Right cardiac atrium (tissue), 5 donors: ENCODE measurements around the gene GRM3. TPM values are rescaled to one million over a fixed set of nuclear protein-coding genes. Genes with fewer than 3 reads are reported as not detected.
A peak's percentile ranks its signal among the peaks of the same experiment; 100 is the strongest.

Source experiments
- ATAC-seq, 2 donors: fragments of 200-7000 bp; cut with Tn5 transposase; one replicate each; pipeline versions ENCODE4 v1.8.0 to v1.9.1; 2020; ENCODE audit warnings: moderate library complexity in 2 of 2, mild to moderate bottlenecking in 1 of 2
- DNase-seq, 3 donors: peaks; one replicate each; pipeline ENCODE4 v3.0.0-alpha.2; 2020
- H3K27ac ChIP-seq: one replicate; pipeline ENCODE4 v1.5.1; 2013; ENCODE audit warnings: mild to moderate bottlenecking, low read length, control low read depth, moderate library complexity
- H3K27me3 ChIP-seq: one replicate; pipeline ENCODE4 v1.6.1; 2013; ENCODE audit not compliant: control insufficient read depth, insufficient read depth
- H3K4me1 ChIP-seq: one replicate; pipeline ENCODE4 v1.6.1; 2013; ENCODE audit warnings: low read length; ENCODE audit not compliant: control insufficient read depth, insufficient read depth
- H3K4me3 ChIP-seq: one replicate; pipeline ENCODE4 v1.5.1; 2013; ENCODE audit warnings: low read length, control low read depth
- H3K9me3 ChIP-seq: one replicate; pipeline ENCODE4 v1.6.1; 2013; ENCODE audit warnings: low read length; ENCODE audit not compliant: control insufficient read depth
- WGBS: extraction: QIAGEN DNeasy Blood & Tissue Kit; methylation state at CpG from one replicate; pipeline ENCODE4 v1.1.7; 2013; 5-methylcytosine and 5-hydroxymethylcytosine counted together
- intact Hi-C, 4 donors: fragments of 100-400 bp; cut with DNase I; formaldehyde crosslinking; loops; one replicate each; pipeline versions ENCODE4 v1.11.0 to v1.14.0; 2022 to 2023
- polyA plus RNA-seq: library from polyadenylated mRNA; stranded (reverse); fragments of 200-250 nt; gene quantifications from one replicate; pipeline ENCODE4 v1.2.3, GENCODE V29; 2013
- total RNA-seq, 4 donors: library from RNA; stranded (reverse); fragmentation: NEBNext Ultra II Directional; extraction: Animal tissue kit (Norgen Biotek cat#: 25700); gene quantifications; one replicate each; pipeline ENCODE4 v1.2.1, GENCODE V29; 2021
- donor health status: healthy with polysubstance abuse.
- donor health status: DM: no; HTN: yes; CAD: no.
- donor health status: DM: no; HTN: no; CAD: no.
- donor health status: DM: no; HTN: yes; CAD: no; lungs with severe emphysema.
- donor health status: DM: yes; HTN: yes; CAD: no.

Gene GRM3
- total and polyA plus RNA-seq, 5 donors: 0.05 to 0.49 (median 0.16) TPM; not detected in 1

DNA sequence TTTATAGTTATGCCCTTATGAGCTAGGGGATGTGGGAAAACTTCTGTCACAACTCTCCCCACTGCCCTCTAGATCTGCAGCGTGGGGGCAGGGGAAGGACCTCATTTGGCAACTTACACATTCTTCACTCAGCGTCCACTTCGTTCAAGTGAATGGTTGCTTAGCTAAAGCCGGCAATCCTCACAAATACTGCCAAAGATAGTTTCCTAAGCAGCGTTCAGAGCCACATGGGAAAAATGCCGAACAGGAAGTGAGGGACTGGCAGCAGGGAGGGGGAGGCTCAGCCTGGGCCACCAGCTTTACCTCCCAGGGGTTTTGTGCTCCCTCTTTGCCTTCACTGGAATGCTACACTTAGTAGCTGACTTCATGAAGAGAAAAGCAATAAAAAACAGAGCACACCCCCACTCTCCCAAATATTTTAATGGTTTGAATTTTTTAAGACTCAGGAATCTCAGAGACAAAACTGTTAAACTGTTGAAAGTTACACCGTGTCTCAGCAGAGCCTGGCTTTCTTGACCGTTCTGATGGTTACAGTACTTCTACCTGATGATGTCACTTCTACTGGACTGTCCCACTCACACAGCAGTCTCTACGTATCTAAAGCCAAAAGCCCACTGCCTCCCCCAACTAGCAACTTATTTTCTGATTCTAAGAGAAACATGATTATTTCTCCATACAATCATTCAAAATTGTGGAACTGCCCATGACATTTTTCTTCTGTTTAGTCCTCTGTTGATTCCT lies 10.4 kb downstream of the GRM3 start:
- DNase-seq (peak; percentile 27 to 64 (median 64)), ATAC-seq (peak; percentile 90 to 91)
- no peaks in the 10 kb centered on the region for H3K4me1 ChIP-seq
- 17% methylated on average over 9 of the region's 9 CpGs for WGBS
- peak overlapping the region; percentile 39 for H3K4me3 ChIP-seq
- no peaks in the 10 kb centered on the region for H3K27me3 ChIP-seq
- H3K27ac ChIP-seq: peak overlapping the region; percentile 63
- no peaks in the 10 kb centered on the region for H3K9me3 ChIP-seq
- intact Hi-C loops: no loop called here

DNA sequence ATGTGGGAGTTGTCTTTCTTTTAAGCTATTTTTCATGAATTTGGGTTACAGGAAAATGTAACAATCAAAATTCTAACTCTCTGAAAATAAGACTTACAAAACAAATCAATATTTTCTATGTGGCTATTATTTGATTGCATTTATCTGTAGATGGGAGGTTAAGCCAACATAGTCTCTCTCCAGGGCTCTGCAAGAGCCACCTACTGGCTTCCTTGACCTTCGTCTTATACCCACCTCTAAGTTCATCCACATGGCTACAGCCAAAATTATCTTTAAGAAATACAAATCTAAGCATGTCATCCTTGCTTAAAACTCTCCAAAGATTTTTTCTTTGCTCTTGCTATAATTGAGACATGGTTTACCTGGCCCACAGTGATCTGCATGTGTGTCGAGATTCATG lies 14.2 kb downstream of the GRM3 start:
- no peaks in the 10 kb centered on the region for H3K27me3 ChIP-seq
- H3K27ac ChIP-seq: no peak overlapping the region
- ATAC-seq (no peak), DNase-seq (no peak)
- intact Hi-C loops: no loop called here
- 79% methylated on average over 2 of the region's 2 CpGs for WGBS
- H3K4me3 ChIP-seq: no peak overlapping the region
- no peaks in the 10 kb centered on the region for H3K9me3 ChIP-seq
- no peaks in the 10 kb centered on the region for H3K4me1 ChIP-seq

DNA sequence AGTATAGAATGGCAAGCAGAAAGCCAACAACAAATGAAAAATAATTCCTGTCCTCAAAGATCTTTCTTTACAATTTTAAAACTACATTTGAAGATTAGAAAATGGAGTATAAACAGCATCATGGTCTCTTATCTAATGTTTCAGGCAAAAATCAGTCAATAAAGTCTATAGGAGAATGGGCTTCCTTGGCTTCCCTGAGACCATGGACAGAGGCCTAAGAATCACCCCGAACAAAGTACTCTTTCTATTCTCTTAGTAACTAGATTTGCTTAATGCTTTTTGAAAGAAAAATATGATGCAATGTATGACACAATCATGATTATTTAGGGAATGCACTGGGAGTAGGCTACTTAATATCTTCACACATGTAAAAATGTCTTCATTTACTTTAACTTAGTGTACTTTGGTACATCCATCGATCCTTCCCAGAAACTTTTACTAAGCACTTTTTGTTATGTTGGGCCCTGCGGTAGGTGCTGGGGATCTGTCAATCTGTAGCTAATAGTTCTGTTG lies 17.3 kb downstream of the GRM3 start:
- Histone ChIP-seq H3K4me3 (no peak overlapping the region), H3K27me3 (no peaks in the 10 kb centered on the region), H3K9me3 (no peaks in the 10 kb centered on the region), H3K27ac (no peak overlapping the region), H3K4me1 (no peaks in the 10 kb centered on the region)
- intact Hi-C loops: no loop called here
- no peak for DNase-seq
- no peak for ATAC-seq
- WGBS: 80% methylated on average over 3 of the region's 3 CpGs

DNA sequence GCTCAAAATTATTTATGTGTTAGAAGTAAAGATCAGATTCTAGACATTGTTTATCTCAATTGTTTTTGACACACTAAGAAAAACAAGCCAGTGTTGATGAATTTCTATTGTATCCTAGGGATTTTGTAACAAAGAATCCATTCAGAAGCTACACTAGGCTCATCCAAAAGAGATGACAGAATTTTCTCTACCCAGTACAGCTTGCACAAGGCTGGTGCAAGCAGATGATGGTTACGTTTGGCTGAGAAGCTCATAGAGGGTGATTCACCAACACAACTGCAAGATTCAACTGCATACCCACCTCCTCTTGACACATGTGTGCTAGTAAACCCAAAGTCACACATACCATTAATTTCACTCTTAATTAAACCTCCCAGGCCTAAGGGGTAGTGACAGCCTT lies 20.8 kb downstream of the GRM3 start:
- no peak for DNase-seq
- Histone ChIP-seq H3K27me3 (no peaks in the 10 kb centered on the region), H3K4me1 (no peaks in the 10 kb centered on the region), H3K9me3 (no peaks in the 10 kb centered on the region), H3K4me3 (no peak overlapping the region), H3K27ac (no peak overlapping the region)
- no peak for ATAC-seq
- intact Hi-C loops: no loop called here
- 80% methylated on average over 1 of the region's 1 CpG for WGBS

DNA sequence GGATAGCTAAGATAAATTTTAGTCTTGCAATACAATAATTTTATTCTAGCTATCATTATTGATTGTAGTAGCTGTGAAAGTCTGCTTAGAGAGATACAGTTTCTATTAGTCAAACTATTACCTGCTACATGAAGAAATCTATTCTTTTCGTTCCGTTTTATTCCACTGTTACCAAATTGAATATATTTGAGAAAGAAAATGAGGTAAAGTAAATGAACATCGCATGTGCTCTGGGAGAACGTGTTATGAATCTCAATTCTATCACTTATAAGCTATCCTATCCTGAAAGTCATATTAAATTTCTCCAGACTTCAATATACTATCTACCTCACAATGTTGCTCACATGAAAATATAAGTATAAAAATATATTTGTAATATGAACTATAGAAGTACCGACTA lies 21.3 kb downstream of the GRM3 start:
- no peak for DNase-seq
- H3K4me1 ChIP-seq: no peaks in the 10 kb centered on the region
- H3K27me3 ChIP-seq: no peaks in the 10 kb centered on the region
- H3K27ac ChIP-seq: no peak overlapping the region
- H3K4me3 ChIP-seq: no peak overlapping the region
- intact Hi-C loops: loop anchor here in 2 of 4 donors (5.0 kb wide), 1 partner anchor 152 kb away; no protein-coding TSS in a partner anchor
- no peak for ATAC-seq
- no peaks in the 10 kb centered on the region for H3K9me3 ChIP-seq
- WGBS: 94% methylated on average over 5 of the region's 5 CpGs

DNA sequence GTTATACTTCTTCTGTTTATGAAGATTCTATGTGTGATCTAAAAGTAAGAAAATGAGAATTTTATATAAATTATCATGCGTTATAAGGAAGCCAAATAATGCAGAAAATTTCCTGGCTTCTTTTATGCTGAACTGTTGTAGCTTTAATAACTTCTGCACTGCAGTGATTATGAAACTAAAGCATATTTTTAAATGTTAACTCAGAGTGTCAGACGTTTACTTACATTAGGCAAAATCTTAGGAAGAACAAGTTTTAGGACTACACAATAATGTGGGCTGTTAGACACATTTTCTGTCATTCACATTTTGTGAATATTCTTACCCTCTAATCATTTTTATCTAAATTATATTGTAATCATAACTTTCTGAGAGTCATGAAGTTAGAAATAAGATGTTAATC lies 22.0 kb downstream of the GRM3 start:
- no peak overlapping the region for H3K4me3 ChIP-seq
- intact Hi-C loops: loop anchor here in 2 of 4 donors (5.0 kb wide), 1 partner anchor 152 kb away; no protein-coding TSS in a partner anchor
- no peaks in the 10 kb centered on the region for H3K9me3 ChIP-seq
- no peak overlapping the region for H3K27ac ChIP-seq
- DNase-seq: no peak
- no peaks in the 10 kb centered on the region for H3K27me3 ChIP-seq
- no peaks in the 10 kb centered on the region for H3K4me1 ChIP-seq
- WGBS: 49% methylated on average over 2 of the region's 2 CpGs
- ATAC-seq: no peak

DNA sequence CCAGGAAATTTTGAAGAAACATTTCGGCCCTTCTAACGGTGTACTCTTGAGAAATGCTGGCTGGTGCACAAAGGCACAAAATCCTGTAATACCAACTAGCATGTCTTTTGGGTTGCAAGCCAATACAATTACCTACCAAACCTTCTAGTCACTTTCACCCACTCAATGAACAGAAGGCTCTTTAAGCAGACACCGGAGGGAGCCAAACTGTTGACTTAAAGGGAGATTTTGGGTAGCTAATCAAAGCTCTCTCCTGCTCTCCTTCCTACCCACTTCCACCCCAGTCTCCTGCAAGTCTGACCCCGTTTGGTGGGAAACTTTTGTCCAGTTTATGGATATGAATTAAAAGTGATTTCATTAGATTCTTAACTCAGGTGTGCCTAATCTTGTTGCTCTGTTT lies 24.0 kb downstream of the GRM3 start:
- intact Hi-C loops: loop anchor here in 2 of 4 donors (5.0 kb wide), 1 partner anchor 150 kb away; no protein-coding TSS in a partner anchor
- Histone ChIP-seq H3K27me3 (no peaks in the 10 kb centered on the region), H3K4me3 (no peak overlapping the region), H3K4me1 (no peaks in the 10 kb centered on the region), H3K27ac (no peak overlapping the region), H3K9me3 (no peaks in the 10 kb centered on the region)
- 38% methylated on average over 4 of the region's 4 CpGs for WGBS
- ATAC-seq (no peak), DNase-seq (no peak)

DNA sequence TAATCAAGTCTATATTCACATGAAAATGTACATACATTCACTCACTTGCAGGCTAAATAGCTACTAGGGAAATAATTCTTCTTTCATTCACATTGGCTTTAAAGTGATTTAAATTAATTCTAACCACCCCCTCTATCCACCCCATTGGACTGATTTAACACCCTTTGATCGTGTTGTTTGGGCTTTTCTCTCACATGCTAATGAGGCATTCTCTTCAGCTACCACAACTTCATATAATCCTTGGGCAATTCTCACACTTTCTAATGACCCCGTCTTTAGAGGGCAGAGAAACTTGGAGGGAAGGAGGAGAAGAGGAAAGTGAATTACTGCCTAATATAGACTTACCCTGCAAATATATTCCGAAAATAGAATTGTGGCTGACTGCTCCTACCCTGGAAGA lies 24.6 kb downstream of the GRM3 start:
- intact Hi-C loops: loop anchor here in 2 of 4 donors (5.0 kb wide), 1 partner anchor 149 kb away; no protein-coding TSS in a partner anchor

DNA sequence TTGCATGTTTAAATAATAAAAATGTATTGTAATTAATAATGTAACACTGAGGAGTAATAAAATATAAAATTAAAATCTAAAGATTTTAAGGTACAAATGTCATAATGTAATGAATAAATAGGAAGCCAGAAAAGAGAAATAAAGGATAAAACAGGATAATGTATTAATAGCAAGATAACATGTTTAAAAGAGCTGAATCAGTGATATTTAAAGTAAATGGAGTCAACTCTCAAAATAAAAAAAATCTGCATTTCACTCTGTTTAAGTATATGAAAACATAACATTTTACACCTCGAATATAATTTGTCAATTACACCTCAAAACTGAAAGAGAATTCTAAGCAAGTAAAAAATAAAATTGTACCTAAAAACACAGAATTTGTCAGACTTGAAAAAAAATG lies 44.1 kb downstream of the GRM3 start:
- Histone ChIP-seq H3K27me3 (no peaks in the 10 kb centered on the region), H3K9me3 (no peaks in the 10 kb centered on the region), H3K4me1 (no peaks in the 10 kb centered on the region), H3K27ac (no peak overlapping the region), H3K4me3 (no peak overlapping the region)
- DNase-seq (no peak), ATAC-seq (no peak)
- 70% methylated on average over 1 of the region's 1 CpG for WGBS
- intact Hi-C loops: no loop called here

More for the DNA sequence above, 24.6 kb downstream of the GRM3 start:
- Histone ChIP-seq H3K27me3 (no peaks in the 10 kb centered on the region), H3K9me3 (no peaks in the 10 kb centered on the region), H3K27ac (no peak overlapping the region), H3K4me1 (no peaks in the 10 kb centered on the region), H3K4me3 (no peak overlapping the region)
- ATAC-seq (no peak), DNase-seq (no peak)
- WGBS: 49% methylated on average over 3 of the region's 3 CpGs

DNA sequence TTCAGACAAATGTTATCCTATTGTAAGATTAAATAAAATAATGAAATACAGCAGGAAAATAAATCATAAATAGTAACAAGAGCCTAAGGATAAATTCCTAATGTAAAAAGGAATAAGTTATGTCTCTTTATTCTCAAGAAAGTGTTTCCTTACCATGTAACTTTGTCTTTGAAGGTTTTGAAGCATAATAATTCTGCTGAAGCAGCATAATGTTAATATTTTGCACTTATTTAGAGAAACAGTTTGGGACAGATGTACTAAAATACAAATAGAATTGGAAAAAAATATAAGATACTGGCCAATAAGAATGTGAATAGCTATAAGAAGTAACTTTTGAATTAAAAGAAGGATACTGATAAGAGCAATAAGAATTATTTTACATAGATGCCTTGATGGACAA lies 45.7 kb downstream of the GRM3 start:
- ATAC-seq (no peak), DNase-seq (no peak)
- H3K4me3 ChIP-seq: no peak overlapping the region
- no peaks in the 10 kb centered on the region for H3K4me1 ChIP-seq
- H3K9me3 ChIP-seq: no peaks in the 10 kb centered on the region
- intact Hi-C loops: no loop called here
- H3K27me3 ChIP-seq: no peaks in the 10 kb centered on the region
- no peak overlapping the region for H3K27ac ChIP-seq

DNA sequence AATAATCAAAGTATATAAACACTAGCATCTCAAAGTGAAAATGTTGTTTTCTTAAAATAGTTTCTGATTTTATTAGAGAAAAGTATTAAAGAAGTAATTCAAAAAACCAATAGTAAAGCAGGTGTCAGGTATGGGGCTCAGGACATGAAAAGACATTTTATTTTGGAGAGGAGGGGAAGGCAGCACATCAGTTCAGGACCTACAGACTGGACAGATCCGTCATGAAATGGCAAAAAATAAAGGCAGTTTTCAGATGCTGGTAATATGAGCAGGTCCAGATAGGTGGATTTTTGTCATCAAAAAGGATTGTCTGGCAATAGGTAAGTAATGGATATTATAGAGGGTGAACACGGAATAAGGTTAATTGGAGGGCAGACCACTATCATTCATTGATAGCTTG lies 49.0 kb downstream of the GRM3 start:
- ATAC-seq (no peak), DNase-seq (no peak)
- no peaks in the 10 kb centered on the region for H3K9me3 ChIP-seq
- WGBS: 71% methylated on average over 2 of the region's 2 CpGs
- no peak overlapping the region for H3K4me3 ChIP-seq
- intact Hi-C loops: no loop called here
- H3K27me3 ChIP-seq: no peaks in the 10 kb centered on the region
- no peaks in the 10 kb centered on the region for H3K4me1 ChIP-seq
- H3K27ac ChIP-seq: no peak overlapping the region
